ENCODE data around the gene LAMP1.

DNA sequence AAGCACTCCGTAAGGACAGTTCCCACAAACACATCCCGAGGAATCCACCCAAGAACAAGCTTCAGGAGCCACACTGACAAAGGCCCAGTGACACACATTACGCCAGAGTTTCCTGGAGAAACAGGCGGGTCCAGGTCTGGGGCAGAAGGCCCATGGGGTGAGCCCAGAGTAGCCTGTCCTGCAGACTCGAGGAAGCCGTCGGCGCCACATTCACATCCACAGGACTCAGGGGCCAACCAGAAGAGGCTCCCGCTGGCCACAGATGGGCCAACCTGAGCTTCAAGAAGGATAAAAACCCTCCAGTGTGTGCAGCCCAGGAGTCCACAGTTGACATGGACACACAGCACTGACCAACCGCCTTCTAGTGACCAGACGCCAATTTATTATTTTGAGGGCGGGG lies 35.6 kb downstream of the LAMP1 start:
- TF ChIP-seq ARNTL (CRISPR knock-in tag; IDR thresholded peaks at IDR 0.05; ENCODE audit: borderline replicate concordance, low read depth): no peak
- TF ChIP-seq SNAI2 (CRISPR knock-in tag; IDR thresholded peaks at IDR 0.05): no peak
- no peak for TF ChIP-seq ZNF70 (CRISPR knock-in tag; IDR thresholded peaks at IDR 0.05)

Data from SK-N-SH treated with all-trans-retinoic acid at 6 μM for 48 hours (cell line).